SU-DHL-6 (cell line): Measurements from ENCODE around the gene PFDN5.
A peak's percentile ranks its signal among the peaks of the same experiment; 100 is the strongest.
"Not testable (repeated sequence)": the region's sequence is repeated elsewhere in the genome, so short reads cannot be mapped to it uniquely, and the experiment has no call there.

Experiments used
- H2AFZ ChIP-seq: fragments of 200-600 bp; sonication (generic); 2 replicates; pipeline ENCODE4 v1.6.1; 2014; ENCODE audit warnings: low read depth, mild to moderate bottlenecking, moderate library complexity, mixed read lengths, antibody characterized with exemption, low read length; ENCODE audit not compliant: severe bottlenecking
- H3F3A ChIP-seq: fragments of 200-600 bp; shearing (Covaris generic); 2 replicates; pipeline ENCODE4 v1.6.0; 2016; ENCODE audit warnings: antibody characterized with exemption, mild to moderate bottlenecking; ENCODE audit not compliant: insufficient read depth
- H3K27ac ChIP-seq: fragments of 200-600 bp; sonication (generic); 2 replicates; pipeline ENCODE4 v1.5.1; 2016; ENCODE audit warnings: low read depth, mild to moderate bottlenecking, low read length, moderate library complexity, mixed read lengths
- H3K27me3 ChIP-seq: fragments of 200-600 bp; sonication (generic), shearing (Covaris generic); 2 replicates; pipeline ENCODE4 v1.6.0; 2014; ENCODE audit warnings: mild to moderate bottlenecking, low read length
- H3K36me3 ChIP-seq: fragments of 200-600 bp; sonication (generic); 2 replicates; pipeline ENCODE4 v1.6.1; 2014; ENCODE audit warnings: mild to moderate bottlenecking, low read length, mixed read lengths
- H3K4me2 ChIP-seq: fragments of 300-600, 200-600 bp; shearing (Covaris generic), sonication (generic); 2 replicates; pipeline ENCODE4 v1.6.0; 2014; ENCODE audit warnings: low read length, low read depth, mild to moderate bottlenecking; ENCODE audit not compliant: poor library complexity, severe bottlenecking
- H3K4me3 ChIP-seq: fragments of 200-600 bp; sonication (generic); 2 replicates; pipeline ENCODE4 v1.5.1; 2014; ENCODE audit warnings: antibody characterized with exemption, low read length, mild to moderate bottlenecking, mixed read lengths; ENCODE audit not compliant: insufficient read depth, poor library complexity, severe bottlenecking
- H3K79me2 ChIP-seq: fragments of 200-600 bp; sonication (generic); 2 replicates; pipeline ENCODE4 v1.6.1; 2014; ENCODE audit warnings: mild to moderate bottlenecking, low read length, moderate library complexity; ENCODE audit not compliant: insufficient read depth
- H3K9ac ChIP-seq: fragments of 200-600 bp; sonication (generic); 2 replicates; pipeline ENCODE4 v1.7.0; 2014; ENCODE audit warnings: mild to moderate bottlenecking, low read length
- H3K9me2 ChIP-seq: fragments of 200-600 bp; sonication (generic); replicated peaks from 2 replicates; pipeline ENCODE4 v1.6.1; 2014; ENCODE audit warnings: low read length; ENCODE audit not compliant: insufficient read depth
- H3K9me3 ChIP-seq: fragments of 200-600 bp; sonication (generic); 2 replicates; pipeline ENCODE4 v1.6.1; 2014; ENCODE audit warnings: low read length, mixed read lengths; ENCODE audit not compliant: insufficient read depth
- H4K20me1 ChIP-seq: fragments of 200-600 bp; sonication (generic); 2 replicates; pipeline ENCODE4 v1.6.1; 2014; ENCODE audit warnings: low read depth, mild to moderate bottlenecking, antibody characterized with exemption, low read length, moderate library complexity, mixed read lengths
- EZH2phosphoT487 ChIP-seq: fragments of 200-600 bp; sonication (generic), shearing (Covaris generic); conservative IDR thresholded peaks from 2 replicates; pipeline ENCODE4 v1.6.1; 2018; ENCODE audit warnings: mild to moderate bottlenecking, antibody characterized with exemption, low read length, moderate library complexity, mixed read lengths
- TF ChIP-seq, protein P1 (sequence below): fragments of 200-600 bp; sonication (generic); IDR thresholded peaks from one replicate; pipeline ENCODE4 v1.5.1; 2017; ENCODE audit warnings: antibody characterized with exemption, mild to moderate bottlenecking, low read length, moderate library complexity; ENCODE audit not compliant: insufficient read depth, poor library complexity, severe bottlenecking

Gene PFDN5

DNA sequence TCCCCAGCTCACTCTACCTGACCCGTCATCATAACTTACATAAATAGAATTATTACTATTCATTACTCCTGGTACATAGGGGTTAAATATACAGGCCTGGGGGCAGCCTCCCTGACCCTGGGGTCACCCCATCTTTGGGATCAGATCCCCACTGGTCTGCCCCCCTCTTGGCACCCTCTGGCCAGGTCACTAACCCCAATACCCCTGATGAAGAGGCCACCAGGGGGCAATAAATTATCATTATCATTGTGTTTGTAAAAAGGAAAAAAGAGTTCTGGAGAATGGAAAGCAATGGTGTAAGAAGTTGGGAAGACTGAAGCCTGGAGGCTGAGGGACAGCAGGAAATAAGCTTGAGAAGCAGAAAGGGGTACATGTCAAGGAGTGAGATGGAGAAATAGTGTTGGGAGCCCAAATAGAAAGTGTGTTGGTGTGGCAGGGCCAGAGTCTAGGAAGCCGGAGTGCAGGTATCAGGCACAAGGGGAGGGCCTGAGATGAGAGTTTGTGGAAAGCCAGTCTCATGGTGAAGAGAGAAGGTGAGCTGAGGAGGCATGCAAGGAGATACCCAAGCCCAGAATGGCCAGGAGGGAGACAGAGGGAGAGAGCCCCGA, 32.2 kb downstream of the PFDN5 start:
- Histone ChIP-seq H3K79me2 (no peaks in the 10 kb centered on the region), H3K4me2 (no peak overlapping the region), H3K4me3 (no peak overlapping the region), H3K9me3 (no peaks in the 10 kb centered on the region), H3K27ac (no peak overlapping the region), H3F3A (peaks cover 14% of the 10 kb centered on the region), H3K9ac (no peak overlapping the region), H3K36me3 (no peaks in the 10 kb centered on the region), H3K9me2 (no peaks in the 10 kb centered on the region), H3K27me3 (no peaks in the 10 kb centered on the region), H2AFZ (no peak overlapping the region), H4K20me1 (no peaks in the 10 kb centered on the region)
- TF ChIP-seq EZH2phosphoT487, result no peak
- TF ChIP-seq, protein P1, sequence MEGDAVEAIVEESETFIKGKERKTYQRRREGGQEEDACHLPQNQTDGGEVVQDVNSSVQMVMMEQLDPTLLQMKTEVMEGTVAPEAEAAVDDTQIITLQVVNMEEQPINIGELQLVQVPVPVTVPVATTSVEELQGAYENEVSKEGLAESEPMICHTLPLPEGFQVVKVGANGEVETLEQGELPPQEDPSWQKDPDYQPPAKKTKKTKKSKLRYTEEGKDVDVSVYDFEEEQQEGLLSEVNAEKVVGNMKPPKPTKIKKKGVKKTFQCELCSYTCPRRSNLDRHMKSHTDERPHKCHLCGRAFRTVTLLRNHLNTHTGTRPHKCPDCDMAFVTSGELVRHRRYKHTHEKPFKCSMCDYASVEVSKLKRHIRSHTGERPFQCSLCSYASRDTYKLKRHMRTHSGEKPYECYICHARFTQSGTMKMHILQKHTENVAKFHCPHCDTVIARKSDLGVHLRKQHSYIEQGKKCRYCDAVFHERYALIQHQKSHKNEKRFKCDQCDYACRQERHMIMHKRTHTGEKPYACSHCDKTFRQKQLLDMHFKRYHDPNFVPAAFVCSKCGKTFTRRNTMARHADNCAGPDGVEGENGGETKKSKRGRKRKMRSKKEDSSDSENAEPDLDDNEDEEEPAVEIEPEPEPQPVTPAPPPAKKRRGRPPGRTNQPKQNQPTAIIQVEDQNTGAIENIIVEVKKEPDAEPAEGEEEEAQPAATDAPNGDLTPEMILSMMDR, result peak; percentile 51

DNA sequence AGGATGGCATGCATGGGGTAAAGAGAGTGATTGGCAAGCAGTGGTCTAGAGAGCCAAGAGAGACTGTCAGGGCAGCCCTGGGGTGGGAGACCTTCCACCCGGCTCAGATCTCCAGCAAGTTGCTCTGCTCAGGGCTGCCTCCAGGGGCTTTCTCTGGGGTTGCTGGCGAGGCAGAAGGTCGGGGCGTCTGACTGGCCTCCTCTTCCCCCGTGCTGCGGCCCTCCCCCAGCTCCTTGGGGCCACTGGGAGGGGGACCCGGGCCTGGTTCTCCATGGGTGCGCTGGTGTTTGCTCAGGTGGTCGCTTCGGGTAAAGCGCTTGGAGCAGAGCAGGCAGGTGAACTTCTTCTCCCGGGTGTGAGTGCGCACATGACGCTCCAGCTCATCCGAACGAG, 32.7 kb downstream of the PFDN5 start:
- H3K79me2 ChIP-seq, result no peaks in the 10 kb centered on the region
- H3K4me3 ChIP-seq, result no peak overlapping the region
- TF ChIP-seq, protein P1, result no peak
- TF ChIP-seq EZH2phosphoT487, result no peak
- no peaks in the 10 kb centered on the region for H3K36me3 ChIP-seq
- H3K27me3 ChIP-seq, result no peaks in the 10 kb centered on the region
- H4K20me1 ChIP-seq, result no peaks in the 10 kb centered on the region
- no peak overlapping the region for H3K9ac ChIP-seq
- no peaks in the 10 kb centered on the region for H3K9me3 ChIP-seq
- H3K4me2 ChIP-seq, result no peak overlapping the region
- no peak overlapping the region for H2AFZ ChIP-seq
- peaks cover 14% of the 10 kb centered on the region for H3F3A ChIP-seq
- no peaks in the 10 kb centered on the region for H3K9me2 ChIP-seq
- no peak overlapping the region for H3K27ac ChIP-seq

DNA sequence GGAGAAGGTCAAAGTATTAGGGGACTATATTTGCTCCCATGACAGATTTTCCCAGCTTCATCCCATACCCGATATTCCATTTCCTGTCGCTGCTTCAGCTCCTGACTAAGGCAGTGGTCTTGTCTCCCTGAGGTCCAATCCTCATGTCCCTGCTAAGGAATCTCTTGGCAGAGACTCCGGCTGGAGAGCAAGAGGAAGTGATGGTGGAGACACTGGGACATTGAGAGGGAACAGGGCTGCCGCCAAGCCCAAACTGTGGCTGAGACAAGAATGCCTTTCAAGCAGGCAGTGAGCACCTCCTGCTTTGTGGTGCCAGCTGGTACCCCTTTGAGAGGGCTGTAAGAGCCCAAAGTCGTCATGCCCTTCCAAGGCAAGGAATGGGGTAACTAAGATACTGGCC, 35.3 kb downstream of the PFDN5 start:
- H3K79me2 ChIP-seq, result no peaks in the 10 kb centered on the region
- no peaks in the 10 kb centered on the region for H3K9me3 ChIP-seq
- H3K9ac ChIP-seq, result no peak overlapping the region
- no peaks in the 10 kb centered on the region for H4K20me1 ChIP-seq
- H2AFZ ChIP-seq, result no peak overlapping the region
- no peaks in the 10 kb centered on the region for H3F3A ChIP-seq
- no peak overlapping the region for H3K4me3 ChIP-seq
- TF ChIP-seq, protein P1, result no peak
- TF ChIP-seq EZH2phosphoT487, result no peak
- H3K9me2 ChIP-seq, result no peaks in the 10 kb centered on the region
- no peaks in the 10 kb centered on the region for H3K27me3 ChIP-seq
- H3K27ac ChIP-seq, result no peak overlapping the region
- H3K4me2 ChIP-seq, result no peak overlapping the region
- H3K36me3 ChIP-seq, result no peaks in the 10 kb centered on the region

DNA sequence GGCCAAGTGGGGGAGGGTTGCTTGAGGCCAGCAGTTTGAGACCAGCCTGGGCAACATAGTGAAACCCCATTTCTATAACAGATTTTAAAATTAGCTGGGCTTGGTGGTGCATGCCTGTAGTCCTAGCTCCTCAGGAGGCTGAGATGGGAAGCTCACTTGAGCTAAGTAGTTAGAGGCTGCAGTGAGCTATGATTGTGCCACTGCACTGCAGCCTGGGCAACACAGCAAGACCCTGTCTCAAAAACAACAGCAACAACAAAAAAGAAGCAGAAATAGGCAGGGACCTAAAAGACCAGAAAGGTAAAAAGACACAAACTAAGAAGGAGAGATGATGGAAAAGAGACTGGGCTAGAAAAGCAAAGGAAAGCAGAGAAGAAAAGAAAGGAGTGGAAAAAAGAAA, 37.0 kb downstream of the PFDN5 start:
- H3K4me2 ChIP-seq, H3K27ac ChIP-seq, H3K9me3 ChIP-seq, H3K4me3 ChIP-seq, H3K9ac ChIP-seq, H3K27me3 ChIP-seq, H3K9me2 ChIP-seq, H3K36me3 ChIP-seq, H2AFZ ChIP-seq, H3K79me2 ChIP-seq, H4K20me1 ChIP-seq, H3F3A ChIP-seq: not testable (repeated sequence)
